Transverse colon (tissue), 4 donors: ENCODE measurements around the gene POLR3GL. TPM values are rescaled to one million over a fixed set of nuclear protein-coding genes. Genes with fewer than 3 reads are reported as not detected.
A peak's percentile ranks its signal among the peaks of the same experiment; 100 is the strongest.

ENCODE experiments used
- DNase-seq: peaks from one replicate; pipeline ENCODE4 v3.0.0-alpha.2; 2019
- H3K27ac ChIP-seq, 4 donors: fragments of 200-600 bp; sonication (generic); 2 replicates each; pipeline ENCODE4 v1.5.1; 2016 to 2018; ENCODE audit warnings: inconsistent platforms in 4 of 4
- H3K27me3 ChIP-seq: fragments of 200-600 bp; sonication (generic); 2 replicates; pipeline ENCODE4 v1.5.1; 2017; ENCODE audit warnings: inconsistent platforms
- H3K36me3 ChIP-seq, 4 donors: fragments of 200-600 bp; sonication (generic); 2 replicates each; pipeline ENCODE4 v1.5.1; 2017 to 2019; ENCODE audit warnings: inconsistent platforms in 4 of 4
- H3K4me1 ChIP-seq, 4 donors: fragments of 200-600 bp; sonication (generic); 2 replicates each; pipeline ENCODE4 v1.5.1; 2017 to 2020; ENCODE audit warnings: inconsistent platforms in 4 of 4
- H3K4me3 ChIP-seq, 4 donors: fragments of 200-600 bp; sonication (generic); 1 replicate in 1 of 4; 2 replicates in 3 of 4; pipeline versions ENCODE4 v1.5.1 to v1.6.1; 2017 to 2019; ENCODE audit warnings: inconsistent platforms in 4 of 4
- H3K9me3 ChIP-seq, 2 donors: fragments of 200-600 bp; sonication (generic); 2 replicates each; pipeline ENCODE4 v1.5.1; 2017 to 2019; ENCODE audit warnings: inconsistent platforms in 2 of 2
- CTCF ChIP-seq, 5 experiments: fragments of 200-600 bp in 3 of 5; fragments of 450-650 bp in 2 of 5; sonication (generic) in 3 of 5; IDR thresholded peaks; 1 replicate in 2 of 5; 2 replicates in 3 of 5; pipeline ENCODE4 v1.5.1; 2016 to 2017; ENCODE audit warnings: antibody characterized with exemption in 5 of 5, inconsistent platforms in 3 of 5, mild to moderate bottlenecking in 2 of 5, moderate library complexity in 1 of 5
- EP300 ChIP-seq: sonication (generic); formaldehyde crosslinking; IDR thresholded peaks from one replicate; pipeline ENCODE4 v1.6.1; 2017; ENCODE audit warnings: antibody characterized with exemption, low read depth
- POLR2A ChIP-seq: fragments of 450-650 bp; IDR thresholded peaks from one replicate; pipeline ENCODE4 v1.6.1; 2016; ENCODE audit warnings: antibody characterized with exemption, mild to moderate bottlenecking, moderate library complexity
- POLR2AphosphoS5 ChIP-seq, 3 donors: sonication (generic); formaldehyde crosslinking; IDR thresholded peaks; one replicate each; pipeline ENCODE4 v1.6.1; 2016; ENCODE audit warnings: antibody characterized with exemption in 3 of 3
- WGBS, 2 donors: methylation state at CpG; one replicate each; pipeline ENCODE4 v1.1.5; 2018; ENCODE audit warnings: low coverage in 1 of 2; 5-methylcytosine and 5-hydroxymethylcytosine counted together
- in situ Hi-C, 4 donors: fragments of 200-750 bp; cut with MboI; loops; one replicate each; pipeline versions ENCODE4 v1.15.0 to v1.15.1; 2017; ENCODE audit warnings: low sequenced_read_pairs in 3 of 4, low pct_ligation_motif_present in 1 of 4, low pct_unique_long_range_greater_than_20kb in 1 of 4
- intact Hi-C: fragments of 100-400 bp; cut with DNase I; formaldehyde crosslinking; loops from one replicate; pipeline ENCODE4 v1.15.1; 2023; ENCODE audit warnings: low total_unique reads
- total RNA-seq, 4 donors: library from RNA; depleted of rRNA; stranded (reverse); fragments of >200 nt; gene quantifications; one replicate each; pipeline ENCODE4 v1.1.0, GENCODE V29; 2016

Gene POLR3GL
- 10 to 100 TPM in 3 of 4 donors, 1 to 10 TPM in 1; 1.2 to 23.7 (median 14.4) TPM for total RNA-seq

GRCh38 chr1:145964328-145965118 is at the start of gene POLR3GL, which contains the start of gene ANKRD34A:
TSS of gene POLR3GL (plus strand) at chr1:145964690. CDS start at chr1:145974866, 10,176 bp downstream.
TSS of gene ANKRD34A (minus strand) at chr1:145964575. CDS start at chr1:145961759, 2,816 bp downstream.
- DNase-seq, result peak; percentile 97
- Histone ChIP-seq H3K36me3 (no peaks in the 10 kb centered on the region), H3K4me1 (peaks cover 19 to 55% (median 43%) of the 10 kb centered on the region in 4 donors), H3K27me3 (peaks cover 29% of the 10 kb centered on the region), H3K4me3 (peak within 1 kb of the TSS; percentile 39 to 76 (median 50)), H3K27ac (peak within 1 kb of the TSS; percentile 87 to 95 (median 90)), H3K9me3 (peaks cover 0 to 4% of the 10 kb centered on the region in 2 donors)
- WGBS, 2 donors, result 1 to 3% methylated on average over 4 to 37 of the region's 37 CpGs
- no peak for TF ChIP-seq CTCF (IDR thresholded peaks at IDR 0.05)
- peak in 2 of 3 donors; percentile 95 to 96 for TF ChIP-seq POLR2AphosphoS5 (IDR thresholded peaks at IDR 0.05)
- TF ChIP-seq POLR2A, result peak; percentile 92
- no peak for TF ChIP-seq EP300
- intact Hi-C loops, result no loop called here
- in situ Hi-C loops, result no loop called here

- H3K9me3 ChIP-seq, result no peaks in the 10 kb centered on the region
- peaks cover 15 to 26% (median 21%) of the 10 kb centered on the region in 4 donors for H3K4me1 ChIP-seq
- 87 to 91% methylated on average over 5 of the region's 5 CpGs for WGBS, 2 donors
- intact Hi-C loops, result no loop called here
- no peaks in the 10 kb centered on the region for H3K27me3 ChIP-seq
- in situ Hi-C loops, result no loop called here
- no peak overlapping the region for H3K27ac ChIP-seq
- TF ChIP-seq POLR2A (no peak), CTCF (IDR thresholded peaks at IDR 0.05) (no peak), EP300 (no peak), POLR2AphosphoS5 (IDR thresholded peaks at IDR 0.05) (no peak)
- no peak overlapping the region for H3K4me3 ChIP-seq
- peaks cover 0 to 11% (median 4%) of the 10 kb centered on the region in 4 donors for H3K36me3 ChIP-seq
- no peak for DNase-seq
Observed at GRCh38 chr1:145916745-145917144, 47.7 kb upstream of the POLR3GL start.

GRCh38 chr1:145917595-145917994 is 46.9 kb upstream of the POLR3GL start:
- Histone ChIP-seq H3K27ac (peak overlapping the region; percentile 82 to 91 (median 88)), H3K9me3 (no peaks in the 10 kb centered on the region), H3K4me1 (peaks cover 15 to 26% (median 21%) of the 10 kb centered on the region in 4 donors), H3K4me3 (peak overlapping the region; percentile 59 to 84 (median 72)), H3K27me3 (no peaks in the 10 kb centered on the region), H3K36me3 (peaks cover 0 to 6% (median 2%) of the 10 kb centered on the region in 4 donors)
- DNase-seq, result no peak
- TF ChIP-seq POLR2AphosphoS5 (IDR thresholded peaks at IDR 0.05), result no peak
- no peak for TF ChIP-seq POLR2A
- no peak for TF ChIP-seq EP300
- no peak for TF ChIP-seq CTCF (IDR thresholded peaks at IDR 0.05)
- intact Hi-C loops (no loop called here), in situ Hi-C loops (no loop called here)
- 86% methylated on average over 5 of the region's 5 CpGs; no CpG with 5 or more reads in 1 of the 2 donors for WGBS, 2 donors
